LNCAP (cell line): ENCODE results near the gene PSMD1.

Experiments used
- TF ChIP-seq, protein P1 (sequence below): fragments of 450-650 bp; IDR thresholded peaks from 2 replicates; pipeline ENCODE4 v1.5.1; 2017; ENCODE audit warnings: mild to moderate bottlenecking

The PSMD1 gene

DNA sequence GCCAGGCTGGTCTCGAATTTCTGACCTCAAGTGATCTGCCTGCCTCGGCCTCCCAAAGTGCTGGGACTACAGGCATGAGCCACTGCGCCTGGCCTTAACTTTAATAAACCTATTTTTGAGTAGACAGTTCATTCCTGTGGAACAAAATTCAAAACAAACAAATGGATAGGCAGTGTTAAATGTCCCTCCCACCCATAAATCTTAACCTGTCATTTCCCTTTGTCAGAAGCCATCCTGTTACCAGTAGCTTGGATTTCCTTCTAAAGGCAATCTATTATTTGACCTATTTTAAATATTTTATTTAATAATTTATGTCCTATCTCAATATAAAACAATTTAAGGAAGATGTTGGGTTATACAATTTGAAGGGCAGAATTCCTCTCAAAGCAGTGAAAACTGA, 25.9 kb upstream of the PSMD1 start:
- TF ChIP-seq, protein P1, sequence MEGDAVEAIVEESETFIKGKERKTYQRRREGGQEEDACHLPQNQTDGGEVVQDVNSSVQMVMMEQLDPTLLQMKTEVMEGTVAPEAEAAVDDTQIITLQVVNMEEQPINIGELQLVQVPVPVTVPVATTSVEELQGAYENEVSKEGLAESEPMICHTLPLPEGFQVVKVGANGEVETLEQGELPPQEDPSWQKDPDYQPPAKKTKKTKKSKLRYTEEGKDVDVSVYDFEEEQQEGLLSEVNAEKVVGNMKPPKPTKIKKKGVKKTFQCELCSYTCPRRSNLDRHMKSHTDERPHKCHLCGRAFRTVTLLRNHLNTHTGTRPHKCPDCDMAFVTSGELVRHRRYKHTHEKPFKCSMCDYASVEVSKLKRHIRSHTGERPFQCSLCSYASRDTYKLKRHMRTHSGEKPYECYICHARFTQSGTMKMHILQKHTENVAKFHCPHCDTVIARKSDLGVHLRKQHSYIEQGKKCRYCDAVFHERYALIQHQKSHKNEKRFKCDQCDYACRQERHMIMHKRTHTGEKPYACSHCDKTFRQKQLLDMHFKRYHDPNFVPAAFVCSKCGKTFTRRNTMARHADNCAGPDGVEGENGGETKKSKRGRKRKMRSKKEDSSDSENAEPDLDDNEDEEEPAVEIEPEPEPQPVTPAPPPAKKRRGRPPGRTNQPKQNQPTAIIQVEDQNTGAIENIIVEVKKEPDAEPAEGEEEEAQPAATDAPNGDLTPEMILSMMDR: no peak

GRCh38 chr2:231032575-231033140, 24.0 kb upstream of the PSMD1 start:
- TF ChIP-seq, protein P1: no peak

DNA sequence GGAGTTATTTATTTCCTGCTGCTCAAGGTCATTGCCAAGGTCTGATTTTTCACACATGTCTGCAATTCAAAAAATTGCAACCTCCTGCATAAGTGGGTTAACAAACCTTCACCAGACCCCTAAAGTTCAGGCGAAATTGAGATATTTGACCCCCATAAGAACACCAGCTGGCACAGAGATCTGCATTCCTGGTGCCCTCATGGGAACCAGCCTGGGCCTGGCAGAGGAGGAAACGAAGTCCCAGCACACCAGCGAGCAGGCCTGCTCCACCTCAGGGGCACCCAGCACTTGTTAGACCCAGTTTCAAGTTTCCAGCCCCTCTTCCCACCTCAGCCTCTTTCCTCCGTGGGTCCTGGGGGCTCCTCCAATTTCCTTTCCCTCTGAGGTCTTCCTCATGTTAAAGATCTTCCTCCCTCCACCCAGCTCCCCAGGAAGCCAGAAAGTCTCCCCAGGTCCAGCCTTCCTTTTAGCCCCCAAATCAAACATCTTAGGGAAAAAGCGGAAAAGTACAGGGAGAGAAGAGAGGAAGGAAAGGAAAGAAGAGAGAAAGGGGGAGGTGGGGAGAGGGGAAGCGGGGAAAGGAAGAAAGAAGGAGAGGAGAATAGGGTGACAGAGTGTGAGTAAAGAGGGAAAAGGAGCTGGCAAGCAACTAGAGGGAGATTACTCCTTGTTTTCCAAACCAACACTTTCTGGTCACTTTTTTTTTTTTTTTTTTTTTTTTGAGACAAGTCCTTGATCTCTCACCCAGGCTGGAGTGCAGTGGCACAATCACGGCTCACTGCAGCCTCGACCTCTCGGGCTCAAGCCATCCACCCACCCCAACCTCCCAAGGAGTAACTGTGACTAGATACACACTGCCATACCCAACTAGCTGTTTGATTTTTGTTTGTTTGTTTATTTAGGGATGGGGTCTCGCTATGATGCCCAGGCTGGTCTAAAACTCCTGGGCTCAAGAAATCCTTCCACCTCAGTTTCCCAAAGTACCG, 23.2 kb upstream of the PSMD1 start:
- TF ChIP-seq, protein P1: no peak

DNA sequence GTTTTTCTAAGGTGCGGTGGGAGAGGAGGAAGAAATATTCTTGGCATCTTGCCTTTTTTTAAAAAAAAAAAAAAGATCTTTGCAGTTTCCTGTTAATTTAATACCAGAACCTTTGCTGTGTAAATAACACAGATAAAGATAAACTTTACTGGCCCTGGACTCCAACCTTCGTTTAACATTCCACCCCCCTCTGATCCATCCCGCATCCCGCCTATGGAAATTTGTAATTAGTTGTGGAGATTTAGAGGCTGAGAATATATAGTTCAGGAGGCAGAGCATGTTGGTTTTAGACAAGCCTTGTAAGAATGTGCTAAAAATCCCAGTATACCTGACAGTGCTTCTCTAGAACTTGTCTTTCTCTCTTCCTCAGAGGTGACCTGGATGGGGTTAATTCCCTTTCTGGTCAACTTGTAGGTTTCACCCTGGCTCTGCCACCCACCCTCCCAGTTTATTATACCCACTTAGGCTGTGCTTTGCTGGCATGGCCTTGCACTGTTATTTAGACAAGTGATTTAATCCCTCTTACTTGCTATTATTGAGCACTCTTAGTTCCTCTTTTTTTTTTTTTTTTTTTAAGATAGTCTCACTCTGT, 22.3 kb upstream of the PSMD1 start:
- TF ChIP-seq, protein P1: no peak

- TF ChIP-seq, protein P1: no peak
These were observed 20.5 kb upstream of the PSMD1 start for GRCh38 chr2:231036131-231036530.

DNA sequence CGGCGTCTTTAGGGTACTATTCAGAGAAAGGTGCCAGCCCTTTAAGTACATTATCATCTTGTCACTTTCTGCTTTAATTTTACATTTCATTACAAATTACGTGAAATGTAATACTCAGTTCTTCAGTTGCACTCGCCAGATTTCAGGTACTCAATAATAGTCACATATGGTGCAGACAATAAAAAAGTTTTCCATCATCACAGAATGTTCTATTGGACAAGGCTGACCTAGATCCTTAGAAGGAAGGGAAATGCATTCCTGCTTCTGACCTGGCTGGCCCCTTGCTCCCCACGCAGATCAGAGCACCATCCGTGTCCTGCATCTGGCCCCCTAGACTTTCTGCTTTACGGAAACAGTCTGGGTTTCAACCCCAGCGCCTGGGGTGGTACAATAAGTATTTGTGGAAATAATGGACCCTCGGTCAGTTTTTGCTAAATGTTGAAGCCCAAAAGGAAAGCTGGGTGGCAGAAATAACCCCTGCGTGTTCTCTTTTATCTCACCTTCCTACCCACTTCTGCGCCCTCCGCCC, 20.0 kb upstream of the PSMD1 start:
- TF ChIP-seq, protein P1: no peak

GRCh38 chr2:231037202-231037730, 19.4 kb upstream of the PSMD1 start, which contains the start of gene C2orf72:
TSS of gene C2orf72 (plus strand) at chr2:231037523. CDS start at chr2:231037566, 43 bp downstream.
- TF ChIP-seq, protein P1: no peak
